Astrocyte (in vitro differentiated cells and primary cell): ENCODE data around the gene ESRP2. TPM values are rescaled to one million over a fixed set of nuclear protein-coding genes. Genes with fewer than 3 reads are reported as not detected.

Source experiments
- DNase-seq: peaks from one replicate; pipeline ENCODE4 v3.0.0-alpha.2; 2010; ENCODE audit warnings: low read depth
- FAIRE-seq: peaks from 2 replicates; lab custom pipeline; 2011; peaks lifted over from hg19 to GRCh38; lab: Jason Lieb, UNC
- H2AFZ ChIP-seq: 2 replicates; pipeline ENCODE4 v1.6.0; 2012; ENCODE audit warnings: low read depth, low read length, inconsistent platforms
- H3K27ac ChIP-seq: 2 replicates; pipeline ENCODE4 v1.5.1; 2011; ENCODE audit warnings: low read depth, low read length, inconsistent platforms
- H3K27me3 ChIP-seq: 2 replicates; pipeline ENCODE4 v1.6.0; 2011; ENCODE audit warnings: low read length, inconsistent platforms; ENCODE audit not compliant: insufficient read depth
- H3K36me3 ChIP-seq: 2 replicates; pipeline ENCODE4 v1.5.1; 2011; ENCODE audit warnings: low read length, inconsistent platforms; ENCODE audit not compliant: insufficient read depth
- H3K4me1 ChIP-seq: 2 replicates; pipeline ENCODE4 v1.5.1; 2011; ENCODE audit warnings: low read length, inconsistent platforms; ENCODE audit not compliant: insufficient read depth
- H3K4me2 ChIP-seq: 2 replicates; pipeline ENCODE4 v1.6.0; 2012; ENCODE audit warnings: low read length, inconsistent platforms
- H3K4me3 ChIP-seq: 2 replicates; pipeline ENCODE4 v1.5.1; 2011; ENCODE audit warnings: low read depth, mild to moderate bottlenecking, low read length, inconsistent platforms; ENCODE audit not compliant: insufficient read depth
- H3K79me2 ChIP-seq: 2 replicates; pipeline ENCODE4 v1.6.0; 2012; ENCODE audit warnings: mild to moderate bottlenecking, low read length, inconsistent platforms; ENCODE audit not compliant: insufficient read depth
- H3K9ac ChIP-seq: 2 replicates; pipeline ENCODE4 v1.6.0; 2012; ENCODE audit warnings: mild to moderate bottlenecking, low read length, inconsistent platforms
- H3K9me3 ChIP-seq: 2 replicates; pipeline ENCODE4 v1.5.1; 2012; ENCODE audit warnings: low read depth, mild to moderate bottlenecking, low read length, inconsistent platforms; ENCODE audit not compliant: insufficient read depth
- H4K20me1 ChIP-seq: 2 replicates; pipeline ENCODE4 v1.6.0; 2012; ENCODE audit warnings: low read length, inconsistent platforms; ENCODE audit not compliant: insufficient read depth
- H3K27ac Mint-ChIP-seq: one replicate; pipeline ENCODE4 v1.8.0; 2021; ENCODE audit warnings: mild to moderate bottlenecking, mixed read lengths; ENCODE audit not compliant: unreplicated experiment
- H3K27me3 Mint-ChIP-seq: one replicate; pipeline ENCODE4 v1.8.0; 2021; ENCODE audit warnings: low read depth, mixed read lengths; ENCODE audit not compliant: unreplicated experiment
- H3K36me3 Mint-ChIP-seq: one replicate; pipeline ENCODE4 v1.8.0; 2021; ENCODE audit warnings: low read depth, mixed read lengths; ENCODE audit not compliant: unreplicated experiment
- H3K4me1 Mint-ChIP-seq: one replicate; pipeline ENCODE4 v1.8.0; 2021; ENCODE audit warnings: low read depth, mixed read lengths; ENCODE audit not compliant: unreplicated experiment
- H3K4me3 Mint-ChIP-seq: one replicate; pipeline ENCODE4 v1.8.0; 2021; ENCODE audit warnings: mild to moderate bottlenecking, moderate library complexity, mixed read lengths; ENCODE audit not compliant: unreplicated experiment
- H3K9me3 Mint-ChIP-seq: one replicate; pipeline ENCODE4 v1.8.0; 2021; ENCODE audit warnings: mild to moderate bottlenecking, mixed read lengths; ENCODE audit not compliant: unreplicated experiment
- CTCF ChIP-seq: IDR thresholded peaks from 2 replicates; pipeline ENCODE4 v1.5.1; 2011; ENCODE audit warnings: low read depth, mild to moderate bottlenecking, inconsistent platforms, low read length, moderate library complexity; ENCODE audit not compliant: insufficient read depth
- EZH2 ChIP-seq: IDR thresholded peaks from 2 replicates; pipeline ENCODE4 v1.6.1; 2012; ENCODE audit warnings: mild to moderate bottlenecking, low read length, inconsistent platforms; ENCODE audit not compliant: insufficient read depth
- total RNA-seq: library from RNA; stranded (reverse); gene quantifications from 2 replicates; pipeline ENCODE4 v1.2.1, GENCODE V29; 2021

Gene ESRP2
- total RNA-seq, 1 donor from 2014 or later: 5.1 TPM

- no peak for TF ChIP-seq CTCF
- no peak for TF ChIP-seq EZH2
- Mint-ChIP-seq H3K4me1 (peaks cover 8% of the 10 kb centered on the region), H3K27ac (no peak overlapping the region), H3K27me3 (no peaks in the 10 kb centered on the region), H3K9me3 (no peaks in the 10 kb centered on the region), H3K4me3 (no peak overlapping the region), H3K36me3 (peaks cover 16% of the 10 kb centered on the region)
- H3K36me3 ChIP-seq: peaks cover 10% of the 10 kb centered on the region
- DNase-seq: no peak
- no peaks in the 10 kb centered on the region for H3K9me3 ChIP-seq
- no peak overlapping the region for H3K9ac ChIP-seq
- no peak overlapping the region for H3K4me2 ChIP-seq
- peaks cover 3% of the 10 kb centered on the region for H4K20me1 ChIP-seq
- H3K27ac ChIP-seq: no peak overlapping the region
- H2AFZ ChIP-seq: no peak overlapping the region
- H3K4me1 ChIP-seq: peaks cover 10% of the 10 kb centered on the region
- no peaks in the 10 kb centered on the region for H3K27me3 ChIP-seq
- no peak overlapping the region for H3K4me3 ChIP-seq
- FAIRE-seq: no peak
- H3K79me2 ChIP-seq: no peaks in the 10 kb centered on the region
Measured at GRCh38 chr16:68255712-68256111, 19.8 kb upstream of the ESRP2 start.

GRCh38 chr16:68253721-68254120, 17.8 kb upstream of the ESRP2 start:
- H3K27me3 ChIP-seq: no peaks in the 10 kb centered on the region
- H3K27me3 Mint-ChIP-seq: no peaks in the 10 kb centered on the region
- peak overlapping the region; percentile 26 for H3K27ac Mint-ChIP-seq
- H3K9me3 ChIP-seq: no peaks in the 10 kb centered on the region
- H3K9ac ChIP-seq: no peak overlapping the region
- H3K79me2 ChIP-seq: no peaks in the 10 kb centered on the region
- no peak overlapping the region for H3K27ac ChIP-seq
- peaks cover 10% of the 10 kb centered on the region for H3K4me1 ChIP-seq
- H4K20me1 ChIP-seq: peaks cover 3% of the 10 kb centered on the region
- H2AFZ ChIP-seq: no peak overlapping the region
- peaks cover 9% of the 10 kb centered on the region for H3K36me3 Mint-ChIP-seq
- no peak overlapping the region for H3K4me3 Mint-ChIP-seq
- H3K4me1 Mint-ChIP-seq: peaks cover 8% of the 10 kb centered on the region
- TF ChIP-seq CTCF (no peak), EZH2 (no peak)
- no peak for DNase-seq
- no peak for FAIRE-seq
- no peak overlapping the region for H3K4me3 ChIP-seq
- no peak overlapping the region for H3K4me2 ChIP-seq
- no peaks in the 10 kb centered on the region for H3K9me3 Mint-ChIP-seq
- peaks cover 7% of the 10 kb centered on the region for H3K36me3 ChIP-seq

- no peak for DNase-seq
- Histone ChIP-seq H3K9me3 (no peaks in the 10 kb centered on the region), H3K27ac (no peak overlapping the region), H3K4me3 (no peak overlapping the region), H3K79me2 (peaks cover 8% of the 10 kb centered on the region), H3K4me2 (no peak overlapping the region), H3K4me1 (no peaks in the 10 kb centered on the region), H3K27me3 (no peaks in the 10 kb centered on the region), H3K9ac (no peak overlapping the region), H4K20me1 (peaks cover 13% of the 10 kb centered on the region), H3K36me3 (peaks cover 7% of the 10 kb centered on the region), H2AFZ (no peak overlapping the region)
- Mint-ChIP-seq H3K9me3 (no peaks in the 10 kb centered on the region), H3K36me3 (peaks cover 8% of the 10 kb centered on the region), H3K4me1 (peaks cover 2% of the 10 kb centered on the region), H3K27me3 (no peaks in the 10 kb centered on the region), H3K4me3 (no peak overlapping the region), H3K27ac (no peak overlapping the region)
- no peak for FAIRE-seq
- TF ChIP-seq CTCF: no peak
- TF ChIP-seq EZH2: no peak
Measured at GRCh38 chr16:68252383-68252782, 16.5 kb upstream of the ESRP2 start.
